ENCODE data around the gene ATP4A.
A peak's percentile ranks its signal among the peaks of the same experiment; 100 is the strongest.

ATP4A gene

DNA sequence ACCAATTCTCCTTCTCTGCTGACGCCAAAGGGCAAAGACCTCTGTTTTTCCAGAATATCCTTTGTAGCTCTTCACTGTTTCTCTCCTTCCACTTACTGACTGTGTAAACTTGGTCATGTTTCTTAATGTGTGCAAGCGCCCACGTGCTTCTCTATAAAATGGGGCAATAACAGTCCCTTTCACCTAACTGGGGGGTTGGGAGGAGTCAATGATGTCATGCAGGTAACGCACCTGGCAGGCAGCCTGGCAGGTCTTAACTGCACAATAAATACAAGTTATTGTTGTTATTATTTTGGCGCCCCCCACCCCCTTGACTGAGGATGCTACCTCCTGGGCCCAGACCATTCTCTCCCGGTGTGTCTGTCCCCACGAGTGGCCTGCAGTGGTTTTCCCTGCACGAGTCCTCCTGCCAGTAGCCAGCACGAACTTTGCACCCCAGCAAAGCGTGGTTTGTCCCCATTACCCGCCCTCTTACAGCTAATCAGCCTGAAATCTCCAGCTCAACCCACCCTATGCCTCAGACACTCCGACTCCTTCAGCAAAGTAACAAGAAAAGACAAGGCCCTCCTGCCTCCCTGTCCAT, 40.6 kb downstream of the ATP4A start:
- DNase-seq, result no peak

DNA sequence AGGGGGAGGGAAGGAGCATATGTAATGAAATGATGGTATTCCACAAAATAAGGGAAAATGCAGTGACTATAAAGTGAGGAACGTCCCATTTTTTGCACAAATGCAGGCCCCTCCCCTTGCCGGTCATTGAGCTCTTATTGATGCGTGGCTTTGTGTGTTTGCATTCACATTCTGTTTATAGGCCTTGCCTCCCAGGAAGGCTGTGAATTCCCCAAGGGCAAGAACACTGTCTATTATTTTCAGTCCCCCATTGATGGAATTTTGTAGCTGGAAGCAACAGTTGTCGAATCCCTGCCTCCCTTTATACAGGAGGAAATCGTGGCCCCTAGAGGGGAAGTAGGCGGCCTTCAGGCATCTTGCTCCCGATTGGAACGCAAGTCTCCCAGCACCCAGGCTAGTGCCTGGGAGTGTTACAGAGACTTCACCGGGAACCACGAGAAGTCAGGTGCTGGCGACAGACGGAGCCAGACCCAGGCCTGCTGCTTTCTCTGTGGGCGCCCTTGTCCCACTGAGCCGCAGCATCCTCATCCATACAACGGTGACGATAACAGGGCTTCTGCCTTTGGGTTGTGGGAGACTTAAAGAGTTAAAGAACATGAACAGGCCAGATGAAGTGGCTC, 42.2 kb downstream of the ATP4A start:
- no peak for DNase-seq

DNA sequence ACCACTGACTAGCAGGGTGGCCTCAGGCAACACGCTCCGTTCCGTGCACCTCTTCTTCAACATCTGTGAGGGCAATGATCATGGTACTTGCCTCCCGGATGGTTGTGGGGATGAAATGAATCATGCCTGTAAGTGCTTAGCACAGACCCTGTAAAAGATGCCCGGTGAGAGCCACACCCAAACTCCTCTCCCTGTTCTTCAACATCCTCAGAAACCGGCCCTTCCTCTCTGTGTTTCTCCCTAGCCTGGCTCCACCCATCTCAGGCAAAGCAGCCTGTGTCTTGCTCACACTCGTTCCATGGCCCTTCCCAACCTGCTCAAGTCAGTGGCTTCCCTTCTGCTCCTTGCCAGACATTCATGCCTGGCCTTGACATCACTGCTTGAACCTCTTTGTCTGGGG, 44.2 kb downstream of the ATP4A start:
- DNase-seq, result no peak

DNA sequence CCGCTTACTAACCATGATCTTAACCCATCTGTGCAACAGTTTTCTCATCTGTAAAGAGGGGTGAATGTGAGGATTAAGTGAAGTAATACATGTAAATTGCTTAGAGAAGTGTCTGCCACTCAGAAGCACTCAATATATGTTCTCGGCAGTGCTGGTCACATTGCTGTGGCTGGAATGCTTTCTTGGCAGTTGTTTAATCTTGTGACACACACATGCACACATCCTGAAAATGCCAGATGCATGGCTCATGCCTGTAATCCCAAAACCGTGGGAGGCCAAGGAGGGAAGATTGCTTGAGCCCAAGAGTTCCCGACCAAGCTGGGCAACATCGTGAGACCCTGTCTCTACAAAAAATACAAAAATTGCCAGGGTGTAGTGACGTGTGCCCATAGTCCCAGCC, 45.1 kb downstream of the ATP4A start:
- DNase-seq, result no peak

DNA sequence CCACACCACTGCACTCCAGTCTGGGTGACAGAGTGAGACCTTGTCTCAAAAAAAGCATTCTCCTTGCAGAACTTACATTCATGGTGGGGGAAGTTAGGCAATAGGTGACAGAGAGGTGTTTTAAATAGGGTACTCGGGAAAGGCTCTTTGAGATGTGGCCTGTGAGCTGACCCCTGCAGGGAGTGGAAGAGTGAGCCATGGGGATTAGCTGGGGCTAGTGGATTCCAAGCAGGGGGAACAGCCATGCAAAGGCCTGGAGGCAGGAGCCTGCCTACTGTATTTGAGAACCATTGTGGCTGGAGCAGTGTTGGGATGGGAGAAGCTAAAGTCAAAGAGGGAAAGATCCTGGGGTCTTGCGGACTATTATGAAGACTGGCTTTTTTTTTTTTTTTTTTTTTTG, 46.1 kb downstream of the ATP4A start:
- no peak for DNase-seq

DNA sequence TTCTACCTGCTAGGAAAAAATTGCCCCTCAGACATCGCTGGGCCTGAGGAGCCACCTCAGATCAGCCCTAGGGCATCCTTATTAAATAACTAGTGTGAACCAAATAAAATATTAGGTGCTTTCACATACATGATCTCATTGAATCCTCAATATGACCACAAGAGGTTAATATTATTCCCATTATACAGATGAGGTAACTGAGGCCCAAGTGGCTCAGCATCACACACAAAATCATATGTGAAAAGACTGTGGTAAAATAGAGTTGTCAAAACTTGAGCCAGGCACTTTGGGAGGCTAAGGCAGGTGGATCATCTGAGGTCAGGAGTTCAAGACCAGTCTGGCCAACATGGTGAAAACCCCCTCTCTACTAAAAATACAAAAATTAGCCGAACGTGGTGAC, 47.1 kb downstream of the ATP4A start:
- DNase-seq, result no peak

DNA sequence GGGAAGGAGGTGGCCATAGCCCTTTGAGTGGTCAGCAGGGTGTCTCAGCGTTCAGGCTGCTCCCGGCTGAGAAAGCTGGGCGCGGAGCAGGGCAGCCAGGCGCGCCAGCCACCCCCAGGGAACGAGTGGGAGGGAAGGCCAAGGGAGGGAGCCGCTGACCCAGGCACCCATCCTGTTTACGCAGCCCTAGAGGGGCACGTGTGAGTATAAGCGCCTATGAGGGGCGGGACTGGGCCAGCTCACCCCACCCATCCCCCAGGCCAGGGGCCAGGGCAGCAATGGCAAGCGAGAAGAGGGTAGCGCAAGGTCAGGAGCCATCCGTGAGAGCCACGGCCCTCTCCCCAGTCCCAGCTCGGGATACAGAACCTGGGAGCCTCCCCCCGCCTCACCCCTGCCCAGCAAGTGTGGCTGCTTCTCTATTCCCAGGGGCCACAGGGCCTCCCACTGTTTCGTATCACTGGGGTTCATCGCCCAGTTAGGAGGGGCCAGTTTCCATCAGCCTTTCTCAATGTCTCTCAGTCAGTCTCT, 49.1 kb downstream of the ATP4A start:
- DNase-seq, result no peak

DNA sequence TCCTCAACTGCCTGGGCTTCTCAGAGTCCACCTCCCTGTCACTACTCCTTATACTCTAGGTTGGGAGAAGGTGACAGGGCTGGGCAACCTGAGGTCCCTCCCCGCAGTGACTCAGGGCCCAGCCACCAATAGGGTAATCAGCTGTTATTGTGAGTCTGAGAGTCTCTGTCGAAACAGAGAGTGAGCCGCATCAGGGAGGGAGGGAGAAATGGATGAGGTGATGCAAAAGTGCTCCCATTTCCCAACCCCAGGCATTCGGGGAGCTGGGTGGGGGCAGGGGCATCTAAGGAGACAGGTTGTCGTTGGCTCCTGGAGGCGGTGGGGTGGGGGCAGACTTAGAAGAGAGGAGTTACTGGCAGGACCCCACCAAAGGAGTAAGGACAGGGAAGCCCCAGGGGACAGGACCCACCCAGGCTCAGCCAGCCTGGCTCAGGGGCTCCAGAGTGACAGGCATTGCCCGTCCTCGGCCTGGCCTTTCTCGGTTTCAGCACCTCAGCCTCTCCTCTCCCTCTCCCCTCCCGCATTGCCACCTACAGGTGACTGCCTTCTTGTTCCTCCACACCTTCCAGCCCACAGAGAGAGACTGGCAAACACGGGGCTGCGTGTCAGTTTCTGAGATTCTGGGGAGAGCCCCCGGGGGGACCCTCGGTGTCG, 49.7 kb downstream of the ATP4A start, which contains the start of gene DMKN:
Gene DMKN (minus strand): TSS at position 22 of the 654 bp plus-strand sequence. CDS start 174 bp downstream, outside the sequence.
- DNase-seq, result no peak

DNA sequence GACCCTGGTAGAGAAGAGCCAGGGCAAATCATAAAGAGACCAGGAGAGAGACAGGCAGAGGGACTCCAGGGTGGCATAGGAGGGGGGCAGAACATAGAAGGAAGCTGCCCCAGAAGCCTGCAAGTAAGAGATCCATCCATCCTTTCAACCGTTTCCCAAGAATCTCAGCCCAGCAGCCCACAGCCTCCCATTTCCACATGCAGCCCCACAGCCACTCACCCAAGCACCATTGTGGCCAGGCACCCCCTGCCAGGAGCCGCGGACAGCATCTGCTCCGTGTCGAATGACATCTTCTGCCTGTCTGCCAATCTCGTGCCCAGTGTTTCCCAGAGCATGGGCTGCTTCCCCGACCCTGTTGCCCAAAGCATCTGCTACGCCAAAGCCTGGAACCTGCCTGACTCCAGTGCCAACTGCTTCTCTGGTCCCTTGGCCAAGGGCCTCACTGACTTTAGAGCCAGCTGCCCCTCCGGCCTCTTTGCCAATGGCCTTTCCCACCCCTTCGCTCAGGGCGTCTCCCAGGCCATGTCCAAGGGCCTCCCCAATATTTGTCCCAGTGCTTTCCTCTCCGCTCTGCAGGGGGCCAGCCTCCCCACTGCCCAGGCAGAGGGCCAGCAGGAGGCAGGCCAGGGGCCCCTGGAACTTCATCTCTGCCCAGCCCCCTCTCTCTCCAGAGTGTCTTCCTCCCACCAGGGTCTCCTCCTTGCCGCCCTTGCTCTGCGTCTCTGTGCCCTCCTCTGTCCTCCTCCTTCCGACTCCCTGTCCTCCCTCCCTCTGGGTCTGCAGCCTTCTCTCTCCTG, 50.4 kb downstream of the ATP4A start:
- no peak for DNase-seq

DNA sequence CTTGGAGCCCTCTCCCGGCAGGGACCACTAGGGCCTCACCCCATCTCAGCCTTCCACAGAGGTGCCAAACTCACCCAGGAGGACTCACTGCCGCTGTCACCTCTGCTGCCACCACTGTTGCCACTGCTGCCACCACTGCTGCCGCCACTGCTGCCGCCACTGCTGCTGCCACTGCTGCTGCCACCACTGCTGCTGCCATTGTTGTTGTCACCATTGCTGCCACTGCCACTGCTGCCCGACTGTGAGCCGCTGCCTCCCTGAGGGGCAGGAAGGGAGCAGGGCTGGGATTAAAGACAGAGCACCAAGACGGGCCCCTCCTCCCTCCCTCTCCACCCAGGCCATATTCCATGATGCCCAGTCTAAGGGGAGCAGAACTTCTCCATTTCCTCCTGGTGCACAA, 52.1 kb downstream of the ATP4A start:
- no peak for DNase-seq

DNA sequence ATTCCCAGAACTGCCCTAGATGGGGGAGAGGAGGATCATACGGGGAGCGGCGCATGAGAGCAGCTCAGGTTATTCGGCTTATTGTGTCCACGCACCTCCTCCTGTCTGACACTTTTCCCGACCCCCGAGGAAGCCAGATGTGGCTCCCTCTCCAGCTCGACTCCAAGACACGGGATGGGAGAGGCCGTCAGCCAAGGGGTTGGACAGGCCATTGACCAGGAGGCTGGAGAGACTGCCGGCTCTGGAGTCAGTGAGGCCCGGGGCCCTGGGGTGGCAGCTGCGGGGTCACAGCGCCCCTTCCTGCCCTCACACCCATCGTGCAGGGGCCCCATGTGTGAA, 52.9 kb downstream of the ATP4A start:
- no peak for DNase-seq

DNA sequence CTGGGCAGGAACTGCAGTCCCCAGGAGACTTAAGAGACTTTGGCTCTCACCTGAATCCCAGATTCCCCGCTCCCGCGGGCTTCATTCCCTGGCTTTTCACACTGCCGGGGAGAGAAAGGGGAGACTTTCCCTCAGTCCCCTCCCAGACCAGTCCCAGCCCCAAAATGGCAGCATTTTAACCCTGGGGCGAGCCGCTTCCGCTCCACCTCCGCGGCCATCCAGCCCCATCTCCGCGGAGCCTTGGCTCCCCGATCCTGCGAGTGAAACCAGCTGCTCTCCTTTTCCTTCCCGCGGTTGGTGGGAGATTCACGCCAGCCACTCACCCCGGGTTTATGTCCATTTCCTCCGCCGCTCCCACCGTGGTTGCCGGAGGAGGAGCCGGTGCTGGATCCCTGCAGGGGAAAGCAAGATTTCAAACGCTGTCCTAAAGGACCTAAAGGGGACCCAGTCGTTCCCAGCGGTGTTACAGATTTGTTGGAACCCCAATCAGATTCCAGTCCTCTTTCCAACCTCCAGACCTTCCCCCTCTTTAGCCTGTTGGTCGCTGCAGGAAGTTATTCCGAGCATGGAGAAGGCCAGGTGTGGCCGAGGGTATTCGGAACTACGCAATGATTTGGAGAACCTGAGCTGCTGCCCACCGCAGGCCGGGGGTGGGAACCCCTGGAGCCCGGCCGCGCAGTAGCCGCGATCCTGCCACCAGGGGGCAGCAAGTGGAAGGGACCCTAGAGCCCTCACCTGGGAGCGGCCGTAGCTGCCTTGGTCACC, 53.4 kb downstream of the ATP4A start:
- peak; percentile 86 for DNase-seq

DNA sequence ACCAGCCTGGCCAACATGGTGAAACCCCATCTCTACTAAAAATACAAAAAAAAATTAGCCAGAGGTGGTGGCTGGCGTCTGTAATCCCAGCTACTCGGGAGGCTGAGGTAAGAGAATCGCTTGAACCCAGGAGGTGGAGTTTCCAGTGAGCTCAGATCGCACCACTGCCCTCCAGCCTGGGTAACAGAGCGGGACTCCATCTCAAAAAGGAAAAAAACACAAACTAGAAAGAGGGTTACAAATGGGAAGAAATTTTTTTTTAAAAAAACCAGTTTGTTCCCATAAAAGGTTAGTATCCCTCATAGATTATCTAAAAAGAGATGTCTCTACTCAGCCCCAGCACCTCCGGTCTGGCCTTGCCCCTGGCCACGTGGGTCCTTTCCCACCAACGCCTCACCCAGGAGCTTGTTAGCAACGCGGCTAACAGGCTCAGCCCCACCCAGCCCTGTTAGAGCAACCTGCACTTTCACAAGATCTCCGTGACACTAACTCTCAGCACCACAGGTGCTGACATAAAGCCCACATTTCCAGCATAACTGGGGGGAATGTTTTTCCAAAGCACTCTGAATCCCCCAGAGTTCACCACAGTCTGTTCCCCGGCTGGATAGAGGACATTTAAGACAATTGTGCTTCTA, 54.3 kb downstream of the ATP4A start:
- no peak for DNase-seq

DNA sequence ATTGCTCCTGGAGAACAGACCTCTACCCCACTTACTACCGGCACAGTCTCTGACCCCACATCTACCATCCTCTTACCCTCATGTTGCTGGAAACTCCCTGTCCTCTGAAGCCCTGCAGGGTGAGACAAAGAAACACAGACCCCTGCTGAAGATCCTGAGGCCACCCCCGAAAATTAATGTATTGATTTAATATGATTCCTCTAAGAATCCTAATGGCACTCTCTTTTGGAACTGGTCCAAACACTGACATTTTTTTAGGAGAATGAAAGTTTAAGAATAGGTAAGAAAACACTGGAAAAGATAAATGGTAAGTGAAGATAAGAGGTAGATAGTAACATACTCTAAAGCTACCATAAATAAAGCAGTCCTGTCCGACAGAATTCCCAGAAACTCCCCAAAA, 55.3 kb downstream of the ATP4A start:
- DNase-seq, result no peak

DNA sequence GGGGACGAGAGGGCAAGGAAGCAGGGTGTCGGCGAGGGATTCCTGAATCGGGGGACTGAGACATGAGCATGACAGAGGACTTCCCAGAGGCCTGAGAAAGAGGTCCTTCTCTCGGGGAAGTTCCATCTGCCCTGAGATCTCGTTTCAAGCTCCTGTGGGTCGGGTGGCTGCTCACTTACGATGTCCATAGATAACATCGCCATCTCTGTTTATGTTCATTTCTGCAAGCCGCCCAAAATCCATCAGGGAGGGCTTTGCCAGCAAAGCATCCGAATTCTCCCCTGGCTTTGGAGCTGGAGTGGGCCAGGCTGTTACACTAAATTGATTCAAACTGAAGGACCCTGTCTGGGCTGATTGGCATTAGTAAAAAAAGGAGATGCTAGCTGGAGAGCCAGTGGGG, 55.9 kb downstream of the ATP4A start:
- no peak for DNase-seq

DNA sequence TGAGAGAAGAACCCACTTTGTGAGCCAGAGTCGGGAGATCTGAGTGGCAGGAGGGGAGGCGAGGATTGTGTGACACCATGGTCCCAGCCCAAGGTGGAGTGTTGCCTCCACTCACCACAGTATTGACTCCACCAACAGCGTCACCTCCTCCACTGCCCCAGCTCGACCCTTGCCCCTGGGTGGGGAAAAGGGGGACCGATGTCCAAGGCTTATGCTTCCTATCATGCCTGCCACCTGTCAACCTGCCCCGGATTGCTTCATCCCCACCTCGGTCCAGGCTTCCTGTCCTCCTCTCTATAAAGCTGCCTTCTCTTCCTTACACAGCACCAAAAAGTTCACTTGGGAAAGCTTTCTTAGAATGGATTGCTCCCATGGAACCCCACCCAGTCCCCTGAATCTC, 57.4 kb downstream of the ATP4A start:
- DNase-seq, result no peak

DNA sequence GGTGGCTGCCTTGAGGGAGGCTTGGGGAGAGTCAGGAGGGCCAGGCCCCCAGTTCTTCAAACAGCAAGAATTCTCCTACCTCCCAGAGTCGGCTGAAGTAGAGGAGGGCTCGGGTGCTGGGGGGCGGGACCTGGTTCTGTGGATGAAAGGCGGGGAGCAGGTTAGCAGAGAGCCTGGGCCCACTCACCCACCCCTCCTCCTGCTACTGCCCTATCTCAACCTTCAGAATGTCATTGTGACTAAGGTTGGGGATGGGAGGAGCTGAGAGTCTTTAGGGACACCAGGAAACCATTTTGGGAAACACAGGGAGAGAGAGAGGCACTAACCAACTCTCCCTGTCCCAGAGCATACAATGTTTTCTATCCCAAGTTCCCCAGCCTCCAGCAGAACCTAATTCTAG, 60.7 kb downstream of the ATP4A start:
- no peak for DNase-seq

DNA sequence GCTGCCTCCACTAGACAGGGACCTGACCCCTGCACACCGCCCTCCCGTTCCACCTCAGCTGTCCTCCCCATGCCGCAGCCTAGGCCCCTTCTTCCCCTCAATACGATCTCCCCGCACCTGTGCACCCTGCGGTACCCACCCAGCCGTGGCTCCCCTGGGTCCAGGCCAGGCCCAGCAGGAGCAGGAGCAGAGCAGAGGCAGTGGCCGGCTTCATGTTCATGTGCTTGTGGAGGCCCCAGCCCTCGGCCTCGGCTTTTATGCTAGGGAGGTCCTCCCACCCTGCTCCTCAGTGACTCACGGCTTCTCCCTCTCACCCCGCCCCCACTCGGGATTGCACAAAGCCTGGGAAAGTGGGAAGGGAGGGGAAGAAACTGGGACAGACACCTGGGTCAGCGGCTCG, 61.8 kb downstream of the ATP4A start:
- DNase-seq, result no peak

DNA sequence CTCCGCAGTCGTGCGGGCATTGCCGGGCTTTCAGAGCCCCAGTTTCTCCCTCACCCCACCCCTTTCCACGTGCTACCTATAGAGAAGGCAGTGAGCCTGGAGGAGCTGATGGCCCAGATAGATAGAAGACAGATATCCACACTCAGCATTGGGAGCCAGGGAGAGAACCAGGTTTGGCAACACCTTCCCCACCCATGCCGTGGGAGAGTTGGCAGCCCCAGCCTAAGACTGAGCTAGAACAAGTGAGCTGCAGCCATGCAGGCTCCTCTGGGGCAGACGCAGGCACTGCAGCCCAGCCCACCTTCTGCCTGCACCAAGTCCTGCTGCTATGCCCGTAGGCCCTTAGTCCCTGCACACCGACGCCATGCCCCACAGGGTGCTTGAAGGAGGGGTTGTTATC, 62.8 kb downstream of the ATP4A start:
- no peak for DNase-seq

Measured in right forelimb (tissue), 1 donor.